Measurements from ENCODE around the gene HIC1. TPM values are rescaled to one million over a fixed set of nuclear protein-coding genes. Genes with fewer than 3 reads are reported as not detected.

HIC1 gene
- total RNA-seq, 4 donors from 2014 or later: 2.7 to 9.5 (median 4.9) TPM

DNA sequence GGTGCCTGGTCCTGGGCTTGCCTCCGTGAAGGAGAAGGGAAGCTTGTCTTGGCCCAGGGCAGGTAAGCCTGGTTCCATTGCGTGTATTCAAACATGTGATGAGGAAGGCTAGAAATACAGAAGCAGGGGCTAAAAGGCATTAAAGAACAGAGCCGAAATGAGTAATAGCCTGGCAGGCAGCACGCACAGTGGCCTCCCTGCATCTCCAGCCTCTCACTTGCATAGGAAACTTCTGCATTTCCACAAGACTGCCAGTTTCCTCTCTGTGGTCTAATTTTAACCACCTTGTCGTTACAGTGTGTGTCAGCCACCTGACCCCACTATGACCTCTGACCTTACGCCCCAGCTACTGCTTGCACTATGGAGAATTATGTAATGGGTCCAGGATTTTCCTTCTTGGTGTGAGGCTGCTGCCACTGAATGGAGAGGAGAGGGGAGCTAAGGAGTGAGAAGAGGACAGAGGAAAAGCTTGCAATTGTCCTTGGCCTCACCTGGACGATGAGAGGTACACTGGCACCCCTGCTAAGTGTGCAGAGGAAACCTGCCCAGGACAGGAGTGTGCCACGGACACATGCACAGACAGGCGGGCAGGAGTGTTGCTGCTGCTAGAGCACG is 32.8 kb downstream of the HIC1 start:
- no peak overlapping the region for H3K27ac ChIP-seq
- TF ChIP-seq POLR2A (IDR thresholded peaks at IDR 0.05) (no peak), POLR2AphosphoS5 (IDR thresholded peaks at IDR 0.05) (peak in 1 of 3 donors; percentile 38)
- DNase-seq (ENCODE audit: low spot score in 2 of 2): peak in 1 of 2 donors; percentile 71
- no peak overlapping the region for H3K4me3 ChIP-seq
- H3K27me3 ChIP-seq: no peaks in the 10 kb centered on the region
- no peaks in the 10 kb centered on the region for H3K9me3 ChIP-seq
- H3K4me1 ChIP-seq: peaks cover 87% of the 10 kb centered on the region
- no peaks in the 10 kb centered on the region for H3K36me3 ChIP-seq
- 57% methylated on average over 10 of the region's 10 CpGs for WGBS

DNA sequence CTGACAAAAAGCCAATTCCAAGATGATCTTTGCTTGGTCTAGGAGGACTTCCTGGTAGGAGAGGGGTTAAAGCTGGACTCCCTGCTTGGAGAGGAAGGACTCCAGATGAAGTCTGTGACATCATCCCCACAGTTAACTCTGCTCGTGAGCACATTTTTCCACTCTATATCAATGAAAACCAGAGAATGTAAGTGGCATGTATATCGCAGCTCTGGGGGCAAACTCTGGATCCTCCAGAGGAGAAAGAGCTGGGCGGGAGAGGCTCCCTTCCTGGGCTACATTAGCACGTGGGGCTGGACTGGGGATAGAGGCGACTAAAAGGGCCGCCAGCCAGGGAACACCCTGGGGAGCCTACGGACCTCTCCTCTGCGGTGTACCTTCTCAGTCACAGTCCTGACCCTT is 34.1 kb downstream of the HIC1 start:
- no peaks in the 10 kb centered on the region for H3K9me3 ChIP-seq
- H3K27me3 ChIP-seq: no peaks in the 10 kb centered on the region
- no peak for DNase-seq (ENCODE audit: low spot score in 2 of 2)
- peaks cover 76% of the 10 kb centered on the region for H3K4me1 ChIP-seq
- H3K4me3 ChIP-seq: peak overlapping the region; percentile 40
- peak overlapping the region; percentile 78 for H3K27ac ChIP-seq
- 37% methylated on average over 8 of the region's 8 CpGs for WGBS
- H3K36me3 ChIP-seq: no peaks in the 10 kb centered on the region
- TF ChIP-seq, protein P1, sequence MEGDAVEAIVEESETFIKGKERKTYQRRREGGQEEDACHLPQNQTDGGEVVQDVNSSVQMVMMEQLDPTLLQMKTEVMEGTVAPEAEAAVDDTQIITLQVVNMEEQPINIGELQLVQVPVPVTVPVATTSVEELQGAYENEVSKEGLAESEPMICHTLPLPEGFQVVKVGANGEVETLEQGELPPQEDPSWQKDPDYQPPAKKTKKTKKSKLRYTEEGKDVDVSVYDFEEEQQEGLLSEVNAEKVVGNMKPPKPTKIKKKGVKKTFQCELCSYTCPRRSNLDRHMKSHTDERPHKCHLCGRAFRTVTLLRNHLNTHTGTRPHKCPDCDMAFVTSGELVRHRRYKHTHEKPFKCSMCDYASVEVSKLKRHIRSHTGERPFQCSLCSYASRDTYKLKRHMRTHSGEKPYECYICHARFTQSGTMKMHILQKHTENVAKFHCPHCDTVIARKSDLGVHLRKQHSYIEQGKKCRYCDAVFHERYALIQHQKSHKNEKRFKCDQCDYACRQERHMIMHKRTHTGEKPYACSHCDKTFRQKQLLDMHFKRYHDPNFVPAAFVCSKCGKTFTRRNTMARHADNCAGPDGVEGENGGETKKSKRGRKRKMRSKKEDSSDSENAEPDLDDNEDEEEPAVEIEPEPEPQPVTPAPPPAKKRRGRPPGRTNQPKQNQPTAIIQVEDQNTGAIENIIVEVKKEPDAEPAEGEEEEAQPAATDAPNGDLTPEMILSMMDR (IDR thresholded peaks at IDR 0.05): no peak
- no peak for TF ChIP-seq POLR2AphosphoS5 (IDR thresholded peaks at IDR 0.05)
- no peak for TF ChIP-seq EP300 (IDR thresholded peaks at IDR 0.05)
- TF ChIP-seq POLR2A (IDR thresholded peaks at IDR 0.05): no peak

DNA sequence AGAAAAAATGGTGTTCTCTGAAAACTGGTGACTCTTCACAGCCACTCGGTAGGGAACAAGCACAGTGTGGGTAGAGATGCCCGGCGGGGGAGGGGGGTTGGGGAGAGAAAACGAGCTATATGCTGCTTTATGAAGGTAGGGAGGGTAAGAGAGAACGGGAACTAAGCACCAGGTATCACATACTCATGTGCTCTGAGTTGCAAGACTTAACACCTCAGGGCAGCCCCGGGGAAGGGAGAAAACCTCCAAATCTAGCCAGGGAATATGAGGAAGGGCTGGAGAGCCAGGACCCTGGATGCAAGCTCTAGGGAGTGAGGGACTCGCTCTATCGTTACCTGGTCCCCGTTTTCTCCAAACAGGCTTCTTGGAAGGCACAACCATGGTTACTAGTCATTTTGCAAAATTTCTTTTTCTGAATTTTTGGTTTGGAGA is 35.3 kb downstream of the HIC1 start:
- WGBS: 60% methylated on average over 9 of the region's 9 CpGs
- peak overlapping the region; percentile 78 for H3K27ac ChIP-seq

DNA sequence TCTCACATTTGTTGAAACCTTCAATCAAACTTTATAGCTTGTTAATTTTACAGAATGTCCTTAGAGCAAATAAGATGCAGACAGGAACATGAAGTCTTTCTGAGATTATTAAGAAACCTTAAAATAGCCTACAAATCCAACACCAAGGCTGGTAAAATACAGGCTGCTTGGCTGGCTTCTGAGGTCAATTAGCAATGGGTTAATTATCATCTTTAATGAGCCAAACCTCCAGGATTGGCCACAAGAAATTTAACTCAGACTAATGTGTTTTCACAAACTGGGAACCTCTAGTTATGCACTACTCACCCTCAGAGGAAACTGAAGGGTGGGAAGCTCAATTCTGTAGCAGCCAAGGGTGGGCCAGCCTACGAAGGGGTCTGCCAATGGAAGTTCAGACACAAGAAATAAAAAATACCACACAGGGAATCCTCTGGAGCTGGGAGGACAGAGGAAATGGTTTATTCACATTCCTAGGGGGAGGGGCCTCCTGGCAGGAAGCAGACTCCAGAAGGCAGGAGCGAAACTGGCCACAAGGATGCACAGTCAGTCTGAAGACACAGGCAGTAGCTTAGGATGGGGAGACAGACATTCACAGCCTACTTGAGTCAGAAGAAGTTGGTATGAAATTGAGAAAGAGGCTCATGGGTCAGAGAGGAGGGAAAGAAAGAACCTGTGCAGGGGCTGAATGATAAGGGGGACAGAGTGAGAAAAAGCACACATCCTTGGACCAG is 36.1 kb downstream of the HIC1 start:
- peak overlapping the region; percentile 78 for H3K27ac ChIP-seq
- DNase-seq (ENCODE audit: low spot score in 2 of 2): peak in 1 of 2 donors; percentile 83
- peaks cover 75% of the 10 kb centered on the region for H3K4me1 ChIP-seq
- TF ChIP-seq POLR2A (IDR thresholded peaks at IDR 0.05) (no peak), POLR2AphosphoS5 (IDR thresholded peaks at IDR 0.05) (peak in 1 of 3 donors; percentile 44)
- TF ChIP-seq, protein P1 (IDR thresholded peaks at IDR 0.05): peak in 1 of 2 donors; percentile 28
- no peaks in the 10 kb centered on the region for H3K27me3 ChIP-seq
- WGBS: 19% methylated on average over 2 of the region's 2 CpGs
- H3K9me3 ChIP-seq: no peaks in the 10 kb centered on the region
- H3K4me3 ChIP-seq: no peak overlapping the region
- H3K36me3 ChIP-seq: no peaks in the 10 kb centered on the region

More for the DNA sequence above, 35.3 kb downstream of the HIC1 start:
- no peak for TF ChIP-seq EP300 (IDR thresholded peaks at IDR 0.05)
- TF ChIP-seq, protein P1 (IDR thresholded peaks at IDR 0.05): no peak
- no peak for TF ChIP-seq POLR2AphosphoS5 (IDR thresholded peaks at IDR 0.05)
- no peak for TF ChIP-seq POLR2A (IDR thresholded peaks at IDR 0.05)
- Histone ChIP-seq H3K4me1 (peaks cover 76% of the 10 kb centered on the region), H3K27me3 (no peaks in the 10 kb centered on the region), H3K36me3 (no peaks in the 10 kb centered on the region), H3K4me3 (peak overlapping the region; percentile 40), H3K9me3 (no peaks in the 10 kb centered on the region)
- DNase-seq (ENCODE audit: low spot score in 2 of 2): no peak

DNA sequence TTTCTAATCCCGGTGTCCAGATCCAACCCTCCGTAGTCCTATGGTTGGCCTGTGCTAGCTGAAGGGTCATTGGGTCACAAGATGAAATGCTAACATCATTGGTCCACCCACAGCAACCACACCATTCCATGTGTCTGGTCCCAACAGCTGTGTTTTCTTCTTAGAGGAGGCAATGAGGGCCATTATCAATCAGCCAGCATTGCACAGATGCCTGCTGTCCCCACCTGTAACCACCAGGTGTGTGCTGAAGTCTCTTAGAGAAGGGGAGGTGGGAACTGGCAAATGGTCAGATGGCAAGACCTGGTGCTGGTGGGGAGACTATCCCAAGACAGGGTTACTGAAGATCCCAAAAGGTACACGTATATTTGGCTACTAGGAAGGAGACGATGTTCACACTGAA is 37.4 kb downstream of the HIC1 start:
- no peak overlapping the region for H3K27ac ChIP-seq

More for the DNA sequence above, 37.4 kb downstream of the HIC1 start:
- Histone ChIP-seq H3K9me3 (no peaks in the 10 kb centered on the region), H3K36me3 (no peaks in the 10 kb centered on the region), H3K27me3 (no peaks in the 10 kb centered on the region), H3K4me1 (peaks cover 63% of the 10 kb centered on the region), H3K4me3 (no peak overlapping the region)
- WGBS: 93% methylated on average over 4 of the region's 4 CpGs
- TF ChIP-seq POLR2AphosphoS5 (IDR thresholded peaks at IDR 0.05) (no peak), EP300 (IDR thresholded peaks at IDR 0.05) (no peak), POLR2A (IDR thresholded peaks at IDR 0.05) (no peak)
- TF ChIP-seq, protein P1 (IDR thresholded peaks at IDR 0.05): no peak
- DNase-seq (ENCODE audit: low spot score in 2 of 2): no peak

Measured in suprapubic skin (tissue), 4 donors.